HEK293 (cell line): ENCODE measurements around the gene ZFHX3.

ENCODE experiments used
- CTCF ChIA-PET: fragments of 350-600 bp; formaldehyde crosslinking; extraction: SDS; loops from one replicate; lab custom pipeline; 2021; ENCODE audit warnings: antibody characterized with exemption; lab: Yijun Ruan, JAX
- POLR2A ChIA-PET: fragments of 300-600 bp; formaldehyde crosslinking; extraction: SDS; loops from one replicate; lab custom pipeline; 2020; ENCODE audit warnings: antibody characterized with exemption, inconsistent platforms; lab: Yijun Ruan, JAX
- H3K27ac ChIP-seq: fragments of 200-500 bp; sonication (Bioruptor generic); 2 replicates; pipeline ENCODE4 v1.5.1; 2014; ENCODE audit warnings: low read depth, low read length, control low read depth, inconsistent platforms; ENCODE audit errors: extremely low read depth
- H3K36me3 ChIP-seq, 2 experiments: fragments of 200-500 bp in 1 of 2; sonication (Bioruptor generic) in 1 of 2; 1 replicate in 1 of 2; 2 replicates in 1 of 2; pipeline ENCODE4 v1.5.1; 2014 to 2017; ENCODE audit warnings: inconsistent platforms in 2 of 2, low read length in 2 of 2; ENCODE audit not compliant: control insufficient read depth in 2 of 2, insufficient read depth in 1 of 2
- H3K4me1 ChIP-seq: fragments of 200-500 bp; sonication (Bioruptor generic); 2 replicates; pipeline ENCODE4 v1.5.1; 2014; ENCODE audit warnings: mild to moderate bottlenecking, low read length, inconsistent platforms; ENCODE audit not compliant: control insufficient read depth, insufficient read depth
- H3K4me3 ChIP-seq: 2 replicates; pipeline ENCODE4 v1.5.1; 2011; ENCODE audit warnings: low read depth, mild to moderate bottlenecking, control low read depth, low read length, moderate library complexity
- H3K9me3 ChIP-seq: fragments of 200-500 bp; sonication (Bioruptor generic); 2 replicates; pipeline ENCODE4 v1.5.1; 2014; ENCODE audit warnings: low read depth, low read length, inconsistent platforms; ENCODE audit not compliant: control insufficient read depth, insufficient read depth
- BCL11B ChIP-seq: fragments of 450-650 bp; formaldehyde crosslinking; IDR thresholded peaks from 2 replicates; pipeline ENCODE4 v1.5.1; 2016; ENCODE audit warnings: low read depth, missing biosample characterization, missing genetic modification characterization
- KLF9 ChIP-seq: fragments of 450-650 bp; formaldehyde crosslinking; IDR thresholded peaks from 2 replicates; pipeline ENCODE4 v1.5.1; 2016; ENCODE audit warnings: missing biosample characterization, missing genetic modification characterization, low read depth
- OVOL3 ChIP-seq: fragments of 450-650 bp; formaldehyde crosslinking; IDR thresholded peaks from 2 replicates; pipeline ENCODE4 v1.5.1; 2016; ENCODE audit warnings: missing biosample characterization, missing genetic modification characterization
- SP3 ChIP-seq: fragments of 450-650 bp; formaldehyde crosslinking; IDR thresholded peaks from 2 replicates; pipeline ENCODE4 v1.5.1; 2016; ENCODE audit warnings: missing biosample characterization, missing genetic modification characterization
- SP7 ChIP-seq: fragments of 450-650 bp; formaldehyde crosslinking; IDR thresholded peaks from 2 replicates; pipeline ENCODE4 v1.5.1; 2016; ENCODE audit warnings: missing biosample characterization, missing genetic modification characterization
- ZFP37 ChIP-seq: fragments of 450-650 bp; formaldehyde crosslinking; IDR thresholded peaks from 2 replicates; pipeline ENCODE4 v1.5.1; 2016; ENCODE audit warnings: missing biosample characterization, missing genetic modification characterization
- ZNF10 ChIP-seq: fragments of 450-650 bp; formaldehyde crosslinking; IDR thresholded peaks from 2 replicates; pipeline ENCODE4 v1.5.1; 2017; ENCODE audit warnings: missing biosample characterization, missing genetic modification characterization
- ZNF184 ChIP-seq: fragments of 450-650 bp; IDR thresholded peaks from 2 replicates; pipeline ENCODE4 v1.5.1; 2018; ENCODE audit warnings: missing biosample characterization, mild to moderate bottlenecking, missing genetic modification characterization
- ZNF423 ChIP-seq: fragments of 450-650 bp; formaldehyde crosslinking; IDR thresholded peaks from 2 replicates; pipeline ENCODE4 v1.5.1; 2016; ENCODE audit warnings: missing biosample characterization, missing genetic modification characterization
- ZNF473 ChIP-seq: fragments of 450-650 bp; formaldehyde crosslinking; IDR thresholded peaks from 2 replicates; pipeline ENCODE4 v1.5.1; 2017; ENCODE audit warnings: missing biosample characterization, missing genetic modification characterization
- ZNF510 ChIP-seq: fragments of 450-650 bp; formaldehyde crosslinking; IDR thresholded peaks from 2 replicates; pipeline ENCODE4 v1.5.1; 2018; ENCODE audit warnings: mild to moderate bottlenecking, missing genetic modification characterization, missing biosample characterization; ENCODE audit not compliant: insufficient replicate concordance
- ZNF513 ChIP-seq: fragments of 450-650 bp; IDR thresholded peaks from 2 replicates; pipeline ENCODE4 v1.5.1; 2018; ENCODE audit warnings: missing biosample characterization, missing genetic modification characterization
- ZNF571 ChIP-seq: fragments of 450-650 bp; formaldehyde crosslinking; IDR thresholded peaks from 2 replicates; pipeline ENCODE4 v1.5.0; 2017; ENCODE audit warnings: missing biosample characterization, missing genetic modification characterization
- ZNF610 ChIP-seq: fragments of 450-650 bp; formaldehyde crosslinking; IDR thresholded peaks from 2 replicates; pipeline ENCODE4 v1.5.1; 2016; ENCODE audit warnings: missing biosample characterization, missing genetic modification characterization, borderline replicate concordance
- ZNF654 ChIP-seq: fragments of 450-650 bp; formaldehyde crosslinking; IDR thresholded peaks from 2 replicates; pipeline ENCODE4 v1.5.1; 2016; ENCODE audit warnings: low read depth, missing biosample characterization, missing genetic modification characterization
- ZNF701 ChIP-seq: fragments of 450-650 bp; formaldehyde crosslinking; IDR thresholded peaks from 2 replicates; pipeline ENCODE4 v1.5.1; 2016; ENCODE audit warnings: missing biosample characterization, missing genetic modification characterization
- ZNF768 ChIP-seq: fragments of 450-650 bp; formaldehyde crosslinking; IDR thresholded peaks from 2 replicates; pipeline ENCODE4 v1.5.1; 2018; ENCODE audit warnings: missing biosample characterization, mild to moderate bottlenecking, missing genetic modification characterization
- ZNF792 ChIP-seq: fragments of 450-650 bp; formaldehyde crosslinking; IDR thresholded peaks from 2 replicates; pipeline ENCODE4 v1.5.1; 2016; ENCODE audit warnings: missing biosample characterization, missing genetic modification characterization
- ZNF837 ChIP-seq: fragments of 450-650 bp; formaldehyde crosslinking; IDR thresholded peaks from 2 replicates; pipeline ENCODE4 v1.5.1; 2016; ENCODE audit warnings: missing biosample characterization, missing genetic modification characterization
- ZSCAN16 ChIP-seq: fragments of 450-650 bp; formaldehyde crosslinking; IDR thresholded peaks from 2 replicates; pipeline ENCODE4 v1.5.1; 2016; ENCODE audit warnings: missing biosample characterization, missing genetic modification characterization
- ZSCAN5A ChIP-seq: fragments of 450-650 bp; formaldehyde crosslinking; IDR thresholded peaks from 2 replicates; pipeline ENCODE4 v1.5.1; 2016; ENCODE audit warnings: missing biosample characterization, missing genetic modification characterization
- TF ChIP-seq, protein P1 (sequence below): fragments of 450-650 bp; formaldehyde crosslinking; IDR thresholded peaks from 2 replicates; pipeline ENCODE4 v1.5.1; 2016; ENCODE audit warnings: missing biosample characterization, missing genetic modification characterization
- TF ChIP-seq, protein P2 (sequence below): fragments of 450-650 bp; formaldehyde crosslinking; IDR thresholded peaks from 2 replicates; pipeline ENCODE4 v1.5.1; 2017; ENCODE audit warnings: missing biosample characterization, missing genetic modification characterization

Gene ZFHX3

GRCh38 chr16:72917051-72917450 is 130.9 kb downstream of the ZFHX3 start:
- CTCF ChIA-PET, result interaction anchor here (0.7 kb wide), 1 partner anchor 1976 kb away, joined by 3 read pairs; no protein-coding TSS in a partner anchor
- Histone ChIP-seq H3K9me3 (no peaks in the 10 kb centered on the region), H3K27ac (no peak overlapping the region), H3K4me1 (peaks cover 12% of the 10 kb centered on the region), H3K36me3 (no peaks in the 10 kb centered on the region), H3K4me3 (no peak overlapping the region)
- TF ChIP-seq ZNF473 (tag by site-specific recombination), result no peak
- TF ChIP-seq KLF9 (tag by site-specific recombination), result no peak
- TF ChIP-seq ZNF510, result no peak
- TF ChIP-seq ZSCAN5A (tag by site-specific recombination), result no peak
- no peak for TF ChIP-seq ZNF10 (tag by site-specific recombination)
- no peak for TF ChIP-seq ZNF792
- no peak for TF ChIP-seq ZNF571 (tag by site-specific recombination)
- TF ChIP-seq ZSCAN16 (tag by site-specific recombination), result no peak
- TF ChIP-seq ZNF701 (tag by site-specific recombination), result no peak
- TF ChIP-seq ZNF654 (tag by site-specific recombination), result no peak
- no peak for TF ChIP-seq ZNF837 (tag by site-specific recombination)
- POLR2A ChIA-PET, result no interaction called here

DNA sequence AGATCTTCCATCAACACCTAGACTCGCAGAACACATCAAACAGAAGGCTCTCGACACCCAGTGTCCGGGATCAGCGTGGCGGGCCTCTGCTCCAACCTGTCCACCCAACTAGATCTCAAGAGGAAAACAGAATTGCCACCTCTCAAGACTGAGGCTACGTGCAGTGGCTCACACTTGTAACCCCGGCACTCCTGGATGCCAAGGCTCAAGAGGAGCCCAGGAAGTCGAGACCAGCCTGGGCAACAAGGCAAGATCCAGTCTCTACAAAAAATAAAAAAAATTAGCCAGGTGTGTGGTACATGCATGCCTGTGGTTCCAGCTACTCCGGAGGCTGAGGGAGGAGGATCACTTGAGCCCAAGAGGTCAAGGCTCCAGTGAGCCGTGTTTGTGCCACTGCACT is 132.6 kb downstream of the ZFHX3 start:
- H3K4me3 ChIP-seq, result no peak overlapping the region
- H3K27ac ChIP-seq, result no peak overlapping the region
- ChIA-PET POLR2A (no interaction called here), CTCF (no interaction called here)
- no peaks in the 10 kb centered on the region for H3K9me3 ChIP-seq
- no peaks in the 10 kb centered on the region for H3K36me3 ChIP-seq
- peaks cover 12% of the 10 kb centered on the region for H3K4me1 ChIP-seq
- TF ChIP-seq ZNF184 (tag by site-specific recombination) (no peak), ZNF768 (no peak), ZNF513 (tag by site-specific recombination) (no peak), ZNF654 (tag by site-specific recombination) (no peak), ZNF610 (tag by site-specific recombination) (no peak), ZFP37 (no peak), ZNF423 (tag by site-specific recombination) (no peak), SP7 (tag by site-specific recombination) (no peak), OVOL3 (tag by site-specific recombination) (no peak), BCL11B (no peak), SP3 (tag by site-specific recombination) (no peak)
- TF ChIP-seq, protein P1, sequence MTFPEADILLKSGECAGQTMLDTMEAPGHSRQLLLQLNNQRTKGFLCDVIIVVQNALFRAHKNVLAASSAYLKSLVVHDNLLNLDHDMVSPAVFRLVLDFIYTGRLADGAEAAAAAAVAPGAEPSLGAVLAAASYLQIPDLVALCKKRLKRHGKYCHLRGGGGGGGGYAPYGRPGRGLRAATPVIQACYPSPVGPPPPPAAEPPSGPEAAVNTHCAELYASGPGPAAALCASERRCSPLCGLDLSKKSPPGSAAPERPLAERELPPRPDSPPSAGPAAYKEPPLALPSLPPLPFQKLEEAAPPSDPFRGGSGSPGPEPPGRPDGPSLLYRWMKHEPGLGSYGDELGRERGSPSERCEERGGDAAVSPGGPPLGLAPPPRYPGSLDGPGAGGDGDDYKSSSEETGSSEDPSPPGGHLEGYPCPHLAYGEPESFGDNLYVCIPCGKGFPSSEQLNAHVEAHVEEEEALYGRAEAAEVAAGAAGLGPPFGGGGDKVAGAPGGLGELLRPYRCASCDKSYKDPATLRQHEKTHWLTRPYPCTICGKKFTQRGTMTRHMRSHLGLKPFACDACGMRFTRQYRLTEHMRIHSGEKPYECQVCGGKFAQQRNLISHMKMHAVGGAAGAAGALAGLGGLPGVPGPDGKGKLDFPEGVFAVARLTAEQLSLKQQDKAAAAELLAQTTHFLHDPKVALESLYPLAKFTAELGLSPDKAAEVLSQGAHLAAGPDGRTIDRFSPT, result no peak
- TF ChIP-seq, protein P2, sequence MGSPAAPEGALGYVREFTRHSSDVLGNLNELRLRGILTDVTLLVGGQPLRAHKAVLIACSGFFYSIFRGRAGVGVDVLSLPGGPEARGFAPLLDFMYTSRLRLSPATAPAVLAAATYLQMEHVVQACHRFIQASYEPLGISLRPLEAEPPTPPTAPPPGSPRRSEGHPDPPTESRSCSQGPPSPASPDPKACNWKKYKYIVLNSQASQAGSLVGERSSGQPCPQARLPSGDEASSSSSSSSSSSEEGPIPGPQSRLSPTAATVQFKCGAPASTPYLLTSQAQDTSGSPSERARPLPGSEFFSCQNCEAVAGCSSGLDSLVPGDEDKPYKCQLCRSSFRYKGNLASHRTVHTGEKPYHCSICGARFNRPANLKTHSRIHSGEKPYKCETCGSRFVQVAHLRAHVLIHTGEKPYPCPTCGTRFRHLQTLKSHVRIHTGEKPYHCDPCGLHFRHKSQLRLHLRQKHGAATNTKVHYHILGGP, result no peak
